ENCODE data around the gene DNAJC17.

DNA sequence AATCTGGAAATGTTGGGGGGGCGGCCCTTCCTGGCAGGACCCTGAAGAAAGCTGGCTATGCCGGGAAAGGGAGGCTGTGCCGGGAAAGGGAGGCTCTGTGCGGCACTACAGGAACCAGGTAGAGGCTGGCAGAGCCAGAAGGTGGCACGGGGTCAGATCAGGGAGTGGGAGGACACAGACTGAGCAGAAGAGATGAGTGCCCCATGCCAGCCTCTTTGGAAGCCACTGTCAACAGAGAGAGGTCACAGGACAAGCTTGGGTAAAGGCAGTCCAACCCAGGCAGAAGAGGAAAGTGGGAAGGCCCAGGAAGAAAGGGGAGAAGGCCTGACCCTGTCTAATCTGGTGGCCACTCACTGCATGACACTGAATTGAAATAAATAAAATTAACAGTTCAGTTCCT, 36.0 kb downstream of the DNAJC17 start:
- TF ChIP-seq, protein P1, sequence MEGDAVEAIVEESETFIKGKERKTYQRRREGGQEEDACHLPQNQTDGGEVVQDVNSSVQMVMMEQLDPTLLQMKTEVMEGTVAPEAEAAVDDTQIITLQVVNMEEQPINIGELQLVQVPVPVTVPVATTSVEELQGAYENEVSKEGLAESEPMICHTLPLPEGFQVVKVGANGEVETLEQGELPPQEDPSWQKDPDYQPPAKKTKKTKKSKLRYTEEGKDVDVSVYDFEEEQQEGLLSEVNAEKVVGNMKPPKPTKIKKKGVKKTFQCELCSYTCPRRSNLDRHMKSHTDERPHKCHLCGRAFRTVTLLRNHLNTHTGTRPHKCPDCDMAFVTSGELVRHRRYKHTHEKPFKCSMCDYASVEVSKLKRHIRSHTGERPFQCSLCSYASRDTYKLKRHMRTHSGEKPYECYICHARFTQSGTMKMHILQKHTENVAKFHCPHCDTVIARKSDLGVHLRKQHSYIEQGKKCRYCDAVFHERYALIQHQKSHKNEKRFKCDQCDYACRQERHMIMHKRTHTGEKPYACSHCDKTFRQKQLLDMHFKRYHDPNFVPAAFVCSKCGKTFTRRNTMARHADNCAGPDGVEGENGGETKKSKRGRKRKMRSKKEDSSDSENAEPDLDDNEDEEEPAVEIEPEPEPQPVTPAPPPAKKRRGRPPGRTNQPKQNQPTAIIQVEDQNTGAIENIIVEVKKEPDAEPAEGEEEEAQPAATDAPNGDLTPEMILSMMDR (IDR thresholded peaks at IDR 0.05; ENCODE audit: insufficient read depth, low read length, poor library complexity, severe bottlenecking) = no peak
- no peak for TF ChIP-seq EZH2phosphoT487 (conservative IDR thresholded peaks at IDR 0.05; ENCODE audit: low read length)
